ENCODE results near the gene DOK6. TPM values are rescaled to one million over a fixed set of nuclear protein-coding genes. Genes with fewer than 3 reads are reported as not detected.
"Not testable (repeated sequence)": the region's sequence is repeated elsewhere in the genome, so short reads cannot be mapped to it uniquely, and the experiment has no call there.

The DOK6 gene
- total RNA-seq, 1 donor from 2014 or later = not detected

- Mint-ChIP-seq H3K27ac (no peak overlapping the region), H3K9me3 (peaks cover 2% of the 10 kb centered on the region), H3K27me3 (no peaks in the 10 kb centered on the region), H3K4me3 (no peak overlapping the region), H3K36me3 (ENCODE audit: low read depth) (no peaks in the 10 kb centered on the region), H3K4me1 (no peaks in the 10 kb centered on the region)
- ChIA-PET POLR2A (no interaction called here), CTCF (no interaction called here)
- ATAC-seq (ENCODE audit: low read depth) (no peak), DNase-seq (no peak)
- intact Hi-C loops (cut with micrococcal nuclease) = no loop called here
- TF ChIP-seq CTCF (IDR thresholded peaks at IDR 0.05) = no peak
Observed at GRCh38 chr18:69819460-69819859, 418.8 kb downstream of the DOK6 start.

GRCh38 chr18:69820538-69820937, 419.9 kb downstream of the DOK6 start:
- intact Hi-C loops (cut with micrococcal nuclease) = no loop called here
- CTCF ChIA-PET = no interaction called here

GRCh38 chr18:69830189-69830588, 429.5 kb downstream of the DOK6 start:
- no peak overlapping the region for H3K27ac Mint-ChIP-seq
- H3K9me3 Mint-ChIP-seq = peaks cover 3% of the 10 kb centered on the region
- ATAC-seq (ENCODE audit: low read depth) (no peak), DNase-seq (no peak)
- intact Hi-C loops (cut with micrococcal nuclease) = no loop called here
- no peaks in the 10 kb centered on the region for H3K36me3 Mint-ChIP-seq (ENCODE audit: low read depth)
- CTCF ChIA-PET = no interaction called here
- POLR2A ChIA-PET = no interaction called here
- no peak for TF ChIP-seq CTCF (IDR thresholded peaks at IDR 0.05)
- H3K27me3 Mint-ChIP-seq = no peaks in the 10 kb centered on the region
- H3K4me1 Mint-ChIP-seq = no peaks in the 10 kb centered on the region
- no peak overlapping the region for H3K4me3 Mint-ChIP-seq

More at GRCh38 chr18:69820538-69820937, 419.9 kb downstream of the DOK6 start:
- ATAC-seq (ENCODE audit: low read depth) = no peak
- H3K27ac Mint-ChIP-seq = no peak overlapping the region
- no peaks in the 10 kb centered on the region for H3K27me3 Mint-ChIP-seq
- H3K9me3 Mint-ChIP-seq = peaks cover 2% of the 10 kb centered on the region
- DNase-seq = no peak
- H3K36me3 Mint-ChIP-seq (ENCODE audit: low read depth) = no peaks in the 10 kb centered on the region
- TF ChIP-seq CTCF (IDR thresholded peaks at IDR 0.05) = no peak
- POLR2A ChIA-PET = no interaction called here
- no peaks in the 10 kb centered on the region for H3K4me1 Mint-ChIP-seq
- no peak overlapping the region for H3K4me3 Mint-ChIP-seq

- CTCF ChIA-PET; DNase-seq; POLR2A ChIA-PET; intact Hi-C loops (cut with micrococcal nuclease); H3K4me1 Mint-ChIP-seq; H3K27me3 Mint-ChIP-seq; H3K9me3 Mint-ChIP-seq; H3K27ac Mint-ChIP-seq; ATAC-seq (ENCODE audit: low read depth); H3K4me3 Mint-ChIP-seq; H3K36me3 Mint-ChIP-seq (ENCODE audit: low read depth): not testable (repeated sequence)
Observed at GRCh38 chr18:69834980-69835379, 434.3 kb downstream of the DOK6 start.

- no peaks in the 10 kb centered on the region for H3K27me3 Mint-ChIP-seq
- POLR2A ChIA-PET = no interaction called here
Observed at GRCh38 chr18:69838003-69838402, 437.3 kb downstream of the DOK6 start.

More at GRCh38 chr18:69838003-69838402, 437.3 kb downstream of the DOK6 start:
- H3K27ac Mint-ChIP-seq = no peak overlapping the region
- no peaks in the 10 kb centered on the region for H3K4me1 Mint-ChIP-seq
- ATAC-seq (ENCODE audit: low read depth) = no peak
- H3K4me3 Mint-ChIP-seq = no peak overlapping the region
- CTCF ChIA-PET = no interaction called here
- H3K9me3 Mint-ChIP-seq = no peaks in the 10 kb centered on the region
- intact Hi-C loops (cut with micrococcal nuclease) = no loop called here
- no peak for DNase-seq
- TF ChIP-seq CTCF (IDR thresholded peaks at IDR 0.05) = no peak
- no peaks in the 10 kb centered on the region for H3K36me3 Mint-ChIP-seq (ENCODE audit: low read depth)
